MM.1S (cell line): Measurements from ENCODE around the gene CDH20.

Source experiments
- DNase-seq: peaks from one replicate; pipeline ENCODE4 v3.0.0-alpha.2; 2015
- H2AFZ ChIP-seq: fragments of 300-600 bp; sonication (generic); 2 replicates; pipeline ENCODE4 v1.6.0; 2016; ENCODE audit warnings: antibody characterized with exemption, low read length
- H3F3A ChIP-seq: fragments of 300-600 bp; sonication (generic); 2 replicates; pipeline ENCODE4 v1.6.1; 2016; ENCODE audit warnings: mild to moderate bottlenecking, antibody characterized with exemption, low read length, moderate library complexity, mixed read lengths; ENCODE audit not compliant: insufficient read depth
- H3K27ac ChIP-seq: fragments of 300-600 bp; sonication (generic); 2 replicates; pipeline ENCODE4 v1.5.1; 2016; ENCODE audit warnings: mild to moderate bottlenecking, low read length
- H3K27me3 ChIP-seq: fragments of 300-600 bp; sonication (generic); replicated peaks from 2 replicates; pipeline ENCODE4 v1.6.0; 2016; ENCODE audit warnings: low read length; ENCODE audit not compliant: insufficient read depth
- H3K36me3 ChIP-seq: fragments of 300-600 bp; sonication (generic); replicated peaks from 2 replicates; pipeline ENCODE4 v1.6.1; 2016; ENCODE audit warnings: mild to moderate bottlenecking, low read length, mixed read lengths; ENCODE audit not compliant: insufficient read depth
- H3K4me1 ChIP-seq: fragments of 300-600 bp; sonication (generic); 2 replicates; pipeline ENCODE4 v1.6.1; 2016; ENCODE audit warnings: low read length, mixed read lengths
- H3K4me2 ChIP-seq: fragments of 300-600 bp; sonication (generic); 2 replicates; pipeline ENCODE4 v1.6.0; 2016; ENCODE audit warnings: low read depth, low read length
- H3K4me3 ChIP-seq: fragments of 300-600 bp; sonication (generic); 2 replicates; pipeline ENCODE4 v1.5.1; 2016; ENCODE audit warnings: low read length, mixed read lengths
- H3K79me2 ChIP-seq: fragments of 300-600 bp; sonication (generic); 2 replicates; pipeline ENCODE4 v1.6.1; 2016; ENCODE audit warnings: mixed run types, low read length, mixed read lengths
- H3K9ac ChIP-seq: fragments of 300-600 bp; sonication (generic); 2 replicates; pipeline ENCODE4 v1.6.1; 2016; ENCODE audit warnings: low read length, mixed read lengths
- H3K9me2 ChIP-seq: fragments of 300-600 bp; sonication (generic); replicated peaks from 2 replicates; pipeline ENCODE4 v1.6.1; 2016; ENCODE audit warnings: mild to moderate bottlenecking, low read length, mixed read lengths; ENCODE audit not compliant: insufficient read depth
- H3K9me3 ChIP-seq: fragments of 300-600 bp; sonication (generic); replicated peaks from 2 replicates; pipeline ENCODE4 v1.6.1; 2016; ENCODE audit warnings: mild to moderate bottlenecking, low read length, mixed read lengths; ENCODE audit not compliant: insufficient read depth
- H4K20me1 ChIP-seq: fragments of 300-600 bp; sonication (generic); 2 replicates; pipeline ENCODE4 v1.6.1; 2016; ENCODE audit warnings: mild to moderate bottlenecking, low read length, moderate library complexity, mixed read lengths; ENCODE audit not compliant: insufficient read depth
- EZH2 ChIP-seq: fragments of 300-600 bp; sonication (generic); optimal IDR thresholded peaks from 2 replicates; pipeline ENCODE3; 2017; ENCODE audit warnings: low read depth, mild to moderate bottlenecking, antibody characterized with exemption, low read length, mixed read lengths
- EZH2phosphoT487 ChIP-seq: fragments of 300-600 bp; sonication (generic); IDR thresholded peaks from 2 replicates; pipeline ENCODE4 v1.6.1; 2018; ENCODE audit warnings: antibody characterized with exemption, low read length
- TF ChIP-seq, protein P1 (sequence below): fragments of 300-600 bp; sonication (generic); IDR thresholded peaks from 2 replicates; pipeline ENCODE4 v1.5.1; 2016; ENCODE audit warnings: antibody characterized with exemption, low read length, mixed read lengths

Gene CDH20

DNA sequence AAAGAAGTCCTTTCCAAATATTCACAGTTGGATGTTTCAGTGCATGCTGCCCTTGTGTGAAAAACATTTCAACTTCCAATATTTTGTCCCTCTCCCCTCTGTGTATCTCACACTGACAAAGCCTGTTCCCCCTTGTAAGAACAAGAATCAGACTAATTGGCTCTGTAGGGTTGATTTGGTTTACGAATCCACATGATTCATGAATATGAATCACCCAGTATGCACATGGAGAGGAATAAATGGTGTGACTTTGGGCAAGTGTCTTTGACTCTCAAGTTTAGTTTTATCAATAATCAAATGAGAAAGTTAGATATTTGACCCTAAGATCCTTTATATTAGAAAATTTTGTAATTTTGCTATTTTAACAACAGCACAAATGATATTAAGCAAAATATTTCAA, 9.3 kb upstream of the CDH20 start:
- H3K27me3 ChIP-seq, result no peaks in the 10 kb centered on the region
- no peaks in the 10 kb centered on the region for H4K20me1 ChIP-seq
- H3K27ac ChIP-seq, result no peak overlapping the region
- H3F3A ChIP-seq, result no peaks in the 10 kb centered on the region
- no peaks in the 10 kb centered on the region for H3K36me3 ChIP-seq
- no peaks in the 10 kb centered on the region for H3K9me3 ChIP-seq
- no peak for TF ChIP-seq EZH2
- TF ChIP-seq, protein P1, sequence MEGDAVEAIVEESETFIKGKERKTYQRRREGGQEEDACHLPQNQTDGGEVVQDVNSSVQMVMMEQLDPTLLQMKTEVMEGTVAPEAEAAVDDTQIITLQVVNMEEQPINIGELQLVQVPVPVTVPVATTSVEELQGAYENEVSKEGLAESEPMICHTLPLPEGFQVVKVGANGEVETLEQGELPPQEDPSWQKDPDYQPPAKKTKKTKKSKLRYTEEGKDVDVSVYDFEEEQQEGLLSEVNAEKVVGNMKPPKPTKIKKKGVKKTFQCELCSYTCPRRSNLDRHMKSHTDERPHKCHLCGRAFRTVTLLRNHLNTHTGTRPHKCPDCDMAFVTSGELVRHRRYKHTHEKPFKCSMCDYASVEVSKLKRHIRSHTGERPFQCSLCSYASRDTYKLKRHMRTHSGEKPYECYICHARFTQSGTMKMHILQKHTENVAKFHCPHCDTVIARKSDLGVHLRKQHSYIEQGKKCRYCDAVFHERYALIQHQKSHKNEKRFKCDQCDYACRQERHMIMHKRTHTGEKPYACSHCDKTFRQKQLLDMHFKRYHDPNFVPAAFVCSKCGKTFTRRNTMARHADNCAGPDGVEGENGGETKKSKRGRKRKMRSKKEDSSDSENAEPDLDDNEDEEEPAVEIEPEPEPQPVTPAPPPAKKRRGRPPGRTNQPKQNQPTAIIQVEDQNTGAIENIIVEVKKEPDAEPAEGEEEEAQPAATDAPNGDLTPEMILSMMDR, result no peak
- TF ChIP-seq EZH2phosphoT487, result no peak
- H3K9ac ChIP-seq, result no peak overlapping the region
- no peak overlapping the region for H3K4me3 ChIP-seq
- no peak for DNase-seq
- no peaks in the 10 kb centered on the region for H3K79me2 ChIP-seq
- no peak overlapping the region for H2AFZ ChIP-seq
- H3K4me1 ChIP-seq, result no peaks in the 10 kb centered on the region
- H3K4me2 ChIP-seq, result no peak overlapping the region
- no peaks in the 10 kb centered on the region for H3K9me2 ChIP-seq

DNA sequence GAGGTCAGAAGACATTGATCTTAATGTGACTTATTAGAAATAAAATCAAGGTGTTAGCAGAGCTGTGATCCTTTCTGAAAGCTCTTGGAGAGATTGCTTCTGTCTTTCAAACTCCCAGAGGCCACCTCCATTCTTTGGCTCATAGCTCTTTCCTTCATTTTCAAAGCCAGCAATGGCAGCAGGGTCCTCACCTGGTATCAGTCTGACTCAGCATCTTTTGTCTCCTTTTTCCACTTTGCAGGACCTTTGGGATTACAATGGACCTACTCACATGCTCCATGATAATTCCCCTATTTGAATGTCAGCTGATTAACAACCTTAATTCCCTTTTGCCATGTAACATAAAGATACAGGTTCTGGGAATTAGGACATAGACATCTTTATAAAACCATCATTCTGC, 6.8 kb upstream of the CDH20 start:
- H4K20me1 ChIP-seq, result no peaks in the 10 kb centered on the region
- TF ChIP-seq EZH2phosphoT487 (no peak), EZH2 (no peak)
- TF ChIP-seq, protein P1, result no peak
- H3K79me2 ChIP-seq, result no peaks in the 10 kb centered on the region

DNA sequence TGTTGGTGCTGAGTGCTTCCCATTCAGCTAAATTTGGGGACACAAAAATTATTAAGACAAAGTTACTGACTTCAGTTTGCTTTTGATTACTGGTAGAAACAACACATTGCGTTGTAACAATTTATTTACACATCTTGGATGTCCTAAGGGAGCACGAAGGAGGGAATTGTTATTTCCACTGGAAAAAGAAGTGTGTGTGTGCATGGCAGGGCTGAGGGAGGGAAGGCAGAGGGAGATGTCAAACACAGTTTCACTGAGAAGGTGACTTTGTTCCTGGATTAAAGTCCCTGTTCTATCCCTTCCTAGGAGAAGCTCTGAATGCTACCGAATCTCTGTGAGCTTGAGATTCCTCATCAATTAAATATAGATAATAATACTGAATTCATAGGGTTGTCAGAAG, 3.8 kb upstream of the CDH20 start:
- Histone ChIP-seq H2AFZ (no peak overlapping the region), H3F3A (no peaks in the 10 kb centered on the region)

More for the DNA sequence above, 6.8 kb upstream of the CDH20 start:
- H3K36me3 ChIP-seq, result no peaks in the 10 kb centered on the region
- H3K4me1 ChIP-seq, result no peaks in the 10 kb centered on the region
- H2AFZ ChIP-seq, result no peak overlapping the region
- H3K9me3 ChIP-seq, result no peaks in the 10 kb centered on the region
- H3K4me2 ChIP-seq, result no peak overlapping the region
- no peak overlapping the region for H3K27ac ChIP-seq
- DNase-seq, result no peak
- H3K9ac ChIP-seq, result no peak overlapping the region
- no peaks in the 10 kb centered on the region for H3F3A ChIP-seq
- no peaks in the 10 kb centered on the region for H3K27me3 ChIP-seq
- H3K4me3 ChIP-seq, result no peak overlapping the region
- no peaks in the 10 kb centered on the region for H3K9me2 ChIP-seq

More for the DNA sequence above, 3.8 kb upstream of the CDH20 start:
- Histone ChIP-seq H3K4me3 (no peak overlapping the region), H4K20me1 (no peaks in the 10 kb centered on the region), H3K4me2 (no peak overlapping the region), H3K79me2 (no peaks in the 10 kb centered on the region), H3K9me2 (no peaks in the 10 kb centered on the region), H3K9ac (no peak overlapping the region), H3K27ac (no peak overlapping the region), H3K9me3 (no peaks in the 10 kb centered on the region), H3K27me3 (no peaks in the 10 kb centered on the region), H3K36me3 (no peaks in the 10 kb centered on the region), H3K4me1 (no peaks in the 10 kb centered on the region)
- TF ChIP-seq, protein P1, result no peak
- TF ChIP-seq EZH2phosphoT487 (no peak), EZH2 (no peak)
- DNase-seq, result no peak
